MM.1S (cell line): ENCODE results near the gene KLHDC10.

Experiments
- DNase-seq: peaks from one replicate; pipeline ENCODE4 v3.0.0-alpha.2; 2015
- H2AFZ ChIP-seq: fragments of 300-600 bp; sonication (generic); 2 replicates; pipeline ENCODE4 v1.6.0; 2016; ENCODE audit warnings: antibody characterized with exemption, low read length
- H3F3A ChIP-seq: fragments of 300-600 bp; sonication (generic); 2 replicates; pipeline ENCODE4 v1.6.1; 2016; ENCODE audit warnings: mild to moderate bottlenecking, antibody characterized with exemption, low read length, moderate library complexity, mixed read lengths; ENCODE audit not compliant: insufficient read depth
- H3K27ac ChIP-seq: fragments of 300-600 bp; sonication (generic); 2 replicates; pipeline ENCODE4 v1.5.1; 2016; ENCODE audit warnings: mild to moderate bottlenecking, low read length
- H3K27me3 ChIP-seq: fragments of 300-600 bp; sonication (generic); replicated peaks from 2 replicates; pipeline ENCODE4 v1.6.0; 2016; ENCODE audit warnings: low read length; ENCODE audit not compliant: insufficient read depth
- H3K36me3 ChIP-seq: fragments of 300-600 bp; sonication (generic); replicated peaks from 2 replicates; pipeline ENCODE4 v1.6.1; 2016; ENCODE audit warnings: mild to moderate bottlenecking, low read length, mixed read lengths; ENCODE audit not compliant: insufficient read depth
- H3K4me1 ChIP-seq: fragments of 300-600 bp; sonication (generic); 2 replicates; pipeline ENCODE4 v1.6.1; 2016; ENCODE audit warnings: low read length, mixed read lengths
- H3K4me2 ChIP-seq: fragments of 300-600 bp; sonication (generic); 2 replicates; pipeline ENCODE4 v1.6.0; 2016; ENCODE audit warnings: low read depth, low read length
- H3K4me3 ChIP-seq: fragments of 300-600 bp; sonication (generic); 2 replicates; pipeline ENCODE4 v1.5.1; 2016; ENCODE audit warnings: low read length, mixed read lengths
- H3K79me2 ChIP-seq: fragments of 300-600 bp; sonication (generic); 2 replicates; pipeline ENCODE4 v1.6.1; 2016; ENCODE audit warnings: mixed run types, low read length, mixed read lengths
- H3K9ac ChIP-seq: fragments of 300-600 bp; sonication (generic); 2 replicates; pipeline ENCODE4 v1.6.1; 2016; ENCODE audit warnings: low read length, mixed read lengths
- H3K9me2 ChIP-seq: fragments of 300-600 bp; sonication (generic); replicated peaks from 2 replicates; pipeline ENCODE4 v1.6.1; 2016; ENCODE audit warnings: mild to moderate bottlenecking, low read length, mixed read lengths; ENCODE audit not compliant: insufficient read depth
- H3K9me3 ChIP-seq: fragments of 300-600 bp; sonication (generic); replicated peaks from 2 replicates; pipeline ENCODE4 v1.6.1; 2016; ENCODE audit warnings: mild to moderate bottlenecking, low read length, mixed read lengths; ENCODE audit not compliant: insufficient read depth
- H4K20me1 ChIP-seq: fragments of 300-600 bp; sonication (generic); 2 replicates; pipeline ENCODE4 v1.6.1; 2016; ENCODE audit warnings: mild to moderate bottlenecking, low read length, moderate library complexity, mixed read lengths; ENCODE audit not compliant: insufficient read depth
- EZH2 ChIP-seq: fragments of 300-600 bp; sonication (generic); optimal IDR thresholded peaks from 2 replicates; pipeline ENCODE3; 2017; ENCODE audit warnings: low read depth, mild to moderate bottlenecking, antibody characterized with exemption, low read length, mixed read lengths
- EZH2phosphoT487 ChIP-seq: fragments of 300-600 bp; sonication (generic); IDR thresholded peaks from 2 replicates; pipeline ENCODE4 v1.6.1; 2018; ENCODE audit warnings: antibody characterized with exemption, low read length
- TF ChIP-seq, protein P1 (sequence below): fragments of 300-600 bp; sonication (generic); IDR thresholded peaks from 2 replicates; pipeline ENCODE4 v1.5.1; 2016; ENCODE audit warnings: antibody characterized with exemption, low read length, mixed read lengths

KLHDC10 gene

DNA sequence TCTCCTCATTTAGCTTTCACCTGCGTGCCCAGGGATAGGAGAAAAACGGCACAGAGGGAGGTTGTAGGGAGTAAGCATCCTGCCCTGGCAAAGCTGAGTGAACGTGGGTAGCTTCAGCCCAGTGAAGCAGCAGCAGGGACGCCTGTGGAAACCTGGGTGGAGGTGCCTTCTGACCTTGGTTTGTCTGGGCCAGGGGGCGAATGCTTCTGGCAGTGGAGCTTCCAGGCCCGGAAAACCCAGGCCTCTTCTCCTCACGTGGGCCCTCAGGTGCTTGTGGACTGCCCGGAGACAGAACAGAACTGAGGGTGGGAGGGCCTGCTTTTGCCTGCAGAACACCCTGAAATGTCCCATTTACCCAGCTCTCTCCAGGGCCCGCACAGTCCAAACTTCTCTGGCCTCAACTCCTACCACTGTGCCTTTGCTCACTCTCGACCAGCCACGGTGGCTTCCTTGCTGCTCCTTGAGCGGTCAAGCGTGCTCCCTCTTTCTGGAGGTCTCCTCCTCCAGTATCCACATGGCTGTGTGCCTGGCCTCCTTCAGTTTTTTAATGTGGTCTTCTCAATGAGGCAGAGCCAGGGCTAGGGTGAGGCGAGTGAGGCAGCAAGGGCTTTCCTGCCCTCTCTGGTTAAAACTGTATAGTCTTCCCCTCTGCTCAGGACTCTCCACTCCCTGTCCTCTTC is 72.5 kb downstream of the KLHDC10 start:
- TF ChIP-seq, protein P1, sequence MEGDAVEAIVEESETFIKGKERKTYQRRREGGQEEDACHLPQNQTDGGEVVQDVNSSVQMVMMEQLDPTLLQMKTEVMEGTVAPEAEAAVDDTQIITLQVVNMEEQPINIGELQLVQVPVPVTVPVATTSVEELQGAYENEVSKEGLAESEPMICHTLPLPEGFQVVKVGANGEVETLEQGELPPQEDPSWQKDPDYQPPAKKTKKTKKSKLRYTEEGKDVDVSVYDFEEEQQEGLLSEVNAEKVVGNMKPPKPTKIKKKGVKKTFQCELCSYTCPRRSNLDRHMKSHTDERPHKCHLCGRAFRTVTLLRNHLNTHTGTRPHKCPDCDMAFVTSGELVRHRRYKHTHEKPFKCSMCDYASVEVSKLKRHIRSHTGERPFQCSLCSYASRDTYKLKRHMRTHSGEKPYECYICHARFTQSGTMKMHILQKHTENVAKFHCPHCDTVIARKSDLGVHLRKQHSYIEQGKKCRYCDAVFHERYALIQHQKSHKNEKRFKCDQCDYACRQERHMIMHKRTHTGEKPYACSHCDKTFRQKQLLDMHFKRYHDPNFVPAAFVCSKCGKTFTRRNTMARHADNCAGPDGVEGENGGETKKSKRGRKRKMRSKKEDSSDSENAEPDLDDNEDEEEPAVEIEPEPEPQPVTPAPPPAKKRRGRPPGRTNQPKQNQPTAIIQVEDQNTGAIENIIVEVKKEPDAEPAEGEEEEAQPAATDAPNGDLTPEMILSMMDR: no peak
- no peak for TF ChIP-seq EZH2
- no peak for TF ChIP-seq EZH2phosphoT487
- H3K27ac ChIP-seq: no peak overlapping the region

DNA sequence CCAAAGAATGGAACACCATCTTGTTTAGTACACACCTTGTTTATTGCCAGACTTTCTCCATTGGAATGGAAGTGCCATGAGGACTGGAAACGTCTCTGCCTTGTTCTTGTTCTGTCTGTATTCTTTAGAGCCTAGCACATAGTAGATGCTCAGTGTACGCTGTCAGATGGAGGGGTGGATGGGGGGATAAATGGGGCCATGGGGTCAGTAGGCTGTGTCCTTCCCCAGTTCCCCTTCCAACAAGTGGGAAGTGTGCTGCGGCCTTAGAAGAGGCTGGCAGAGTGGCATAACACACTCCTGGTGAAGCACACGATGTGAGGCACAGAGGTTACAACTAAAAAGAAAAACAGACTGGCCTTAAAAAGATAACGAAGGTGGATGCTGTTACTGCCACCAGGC is 73.0 kb downstream of the KLHDC10 start:
- Histone ChIP-seq H3K27ac (no peak overlapping the region), H3F3A (no peaks in the 10 kb centered on the region), H3K27me3 (no peaks in the 10 kb centered on the region), H3K4me3 (no peak overlapping the region), H3K9ac (no peak overlapping the region), H3K79me2 (no peaks in the 10 kb centered on the region), H3K4me1 (no peaks in the 10 kb centered on the region), H3K9me3 (no peaks in the 10 kb centered on the region), H4K20me1 (no peaks in the 10 kb centered on the region), H3K36me3 (no peaks in the 10 kb centered on the region), H3K4me2 (no peak overlapping the region), H3K9me2 (no peaks in the 10 kb centered on the region), H2AFZ (no peak overlapping the region)
- TF ChIP-seq, protein P1: no peak
- TF ChIP-seq EZH2: no peak
- TF ChIP-seq EZH2phosphoT487: no peak
- no peak for DNase-seq

More for the DNA sequence above, 72.5 kb downstream of the KLHDC10 start:
- H3K27me3 ChIP-seq: no peaks in the 10 kb centered on the region
- H3K9ac ChIP-seq: no peak overlapping the region
- H3K4me2 ChIP-seq: no peak overlapping the region
- H2AFZ ChIP-seq: no peak overlapping the region
- H3K9me2 ChIP-seq: no peaks in the 10 kb centered on the region
- no peaks in the 10 kb centered on the region for H3F3A ChIP-seq
- H4K20me1 ChIP-seq: no peaks in the 10 kb centered on the region
- no peaks in the 10 kb centered on the region for H3K79me2 ChIP-seq
- no peaks in the 10 kb centered on the region for H3K9me3 ChIP-seq
- H3K4me1 ChIP-seq: no peaks in the 10 kb centered on the region
- no peak for DNase-seq
- no peaks in the 10 kb centered on the region for H3K36me3 ChIP-seq
- H3K4me3 ChIP-seq: no peak overlapping the region

DNA sequence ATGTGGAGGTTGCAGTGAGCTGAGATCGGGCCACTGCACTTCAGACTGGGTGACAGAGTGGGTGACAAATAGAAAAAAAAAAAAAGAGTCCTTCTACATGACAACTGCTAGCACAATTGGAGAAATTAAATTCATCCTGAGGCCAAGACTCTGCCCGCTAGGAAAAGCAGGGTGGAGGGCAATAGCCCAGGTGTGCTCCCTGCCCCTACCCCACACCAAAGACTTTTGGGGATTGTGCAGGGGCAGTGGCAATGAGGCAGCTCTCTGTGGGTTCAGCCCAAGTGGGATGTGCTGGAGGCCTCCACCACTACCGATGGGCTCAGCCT is 73.6 kb downstream of the KLHDC10 start:
- Histone ChIP-seq H3K9me2 (no peaks in the 10 kb centered on the region), H3K4me3 (no peak overlapping the region), H3K36me3 (no peaks in the 10 kb centered on the region), H3K27ac (no peak overlapping the region), H3K9ac (no peak overlapping the region), H4K20me1 (no peaks in the 10 kb centered on the region), H3K4me2 (no peak overlapping the region), H3K79me2 (no peaks in the 10 kb centered on the region), H3K4me1 (no peaks in the 10 kb centered on the region), H3F3A (no peaks in the 10 kb centered on the region), H3K27me3 (no peaks in the 10 kb centered on the region), H3K9me3 (no peaks in the 10 kb centered on the region), H2AFZ (no peak overlapping the region)
- DNase-seq: no peak
- TF ChIP-seq EZH2: no peak
- TF ChIP-seq EZH2phosphoT487: no peak
- TF ChIP-seq, protein P1: no peak
